ENCODE data around the gene SEC14L2. TPM values are rescaled to one million over a fixed set of nuclear protein-coding genes. Genes with fewer than 3 reads are reported as not detected.

SEC14L2 gene
- total RNA-seq, 4 donors from 2014 or later, result 3.0 to 5.1 (median 4.2) TPM

GRCh38 chr22:30351226-30351625 is 45.6 kb upstream of the SEC14L2 start:
- no peak for ATAC-seq
- intact Hi-C loops (cut with DNase I; ENCODE audit: low total_unique reads) (no loop called here), in situ Hi-C loops (cut with MboI; ENCODE audit: low sequenced_read_pairs in 4 of 4) (no loop called here)
- Histone ChIP-seq H3K4me1 (peaks cover 20 to 25% of the 10 kb centered on the region in 2 donors), H3K9me3 (no peaks in the 10 kb centered on the region), H3K36me3 (peaks cover 0 to 60% of the 10 kb centered on the region in 2 donors), H3K4me3 (no peak overlapping the region), H3K27me3 (no peaks in the 10 kb centered on the region), H3K27ac (no peak overlapping the region)
- TF ChIP-seq CTCF (IDR thresholded peaks at IDR 0.05 in 4 of 5, conservative IDR thresholded peaks at IDR 0.05 in 1 of 5) (no peak), POLR2A (IDR thresholded peaks at IDR 0.05) (no peak)
- DNase-seq, result no peak

DNA sequence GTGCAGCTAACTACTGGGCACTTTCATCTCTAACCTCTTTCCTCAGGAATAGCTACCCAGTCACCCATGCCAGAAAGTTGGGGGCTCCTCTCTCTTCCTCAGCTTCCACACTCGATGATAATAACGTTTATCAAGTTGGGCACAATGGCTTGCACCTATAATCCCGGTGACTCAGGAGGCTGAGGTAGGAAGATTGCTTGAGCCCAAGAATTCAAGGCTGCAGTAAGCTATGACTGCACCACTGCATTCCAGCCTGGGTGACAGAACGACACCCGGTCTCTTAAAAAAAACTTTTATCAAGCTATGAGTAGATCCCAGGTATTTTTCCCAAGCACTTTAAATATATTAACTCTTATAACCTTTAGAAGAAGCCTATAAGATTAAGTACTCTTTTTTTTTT is 42.2 kb upstream of the SEC14L2 start:
- Histone ChIP-seq H3K27ac (no peak overlapping the region), H3K4me1 (peaks cover 23 to 32% of the 10 kb centered on the region in 2 donors), H3K36me3 (peaks cover 0 to 31% of the 10 kb centered on the region in 2 donors), H3K27me3 (no peaks in the 10 kb centered on the region), H3K4me3 (peak overlapping the region in 1 of 4 donors; percentile 94), H3K9me3 (no peaks in the 10 kb centered on the region)
- in situ Hi-C loops (cut with MboI; ENCODE audit: low sequenced_read_pairs in 4 of 4) (no loop called here), intact Hi-C loops (cut with DNase I; ENCODE audit: low total_unique reads) (no loop called here)
- DNase-seq (no peak), ATAC-seq (no peak)
- TF ChIP-seq CTCF (IDR thresholded peaks at IDR 0.05 in 4 of 5, conservative IDR thresholded peaks at IDR 0.05 in 1 of 5) (no peak), POLR2A (IDR thresholded peaks at IDR 0.05) (no peak)

- H3K4me1 ChIP-seq, result peaks cover 23 to 32% of the 10 kb centered on the region in 2 donors
- H3K27ac ChIP-seq, result peak within 1 kb of the TSS; percentile 93 to 97 (median 94)
- in situ Hi-C loops (cut with MboI; ENCODE audit: low sequenced_read_pairs in 4 of 4), result no loop called here
- DNase-seq (peak; percentile 75 to 81), ATAC-seq (peak; percentile 98)
- peak within 1 kb of the TSS; percentile 78 to 98 (median 92) for H3K4me3 ChIP-seq
- intact Hi-C loops (cut with DNase I; ENCODE audit: low total_unique reads), result loop anchor here (1.0 kb wide), 4 partner anchors 29 to 68 kb away; partner anchors contain the start of gene RNF215
- no peaks in the 10 kb centered on the region for H3K27me3 ChIP-seq
- TF ChIP-seq POLR2A (IDR thresholded peaks at IDR 0.05) (peak; percentile 85 to 86), CTCF (IDR thresholded peaks at IDR 0.05 in 4 of 5, conservative IDR thresholded peaks at IDR 0.05 in 1 of 5) (no peak)
- peaks cover 0 to 13% of the 10 kb centered on the region in 2 donors for H3K36me3 ChIP-seq
- H3K9me3 ChIP-seq, result no peaks in the 10 kb centered on the region
Measured at GRCh38 chr22:30356449-30357235, 40.2 kb upstream of the SEC14L2 start, which contains the start of the genes CCDC157 and SF3A1. CCDC157 (plus strand) TSS chr22:30357007; CDS start chr22:30366001, 8,994 bp downstream. SF3A1 (minus strand) TSS chr22:30356894; CDS start chr22:30356792, 102 bp downstream.

- no peak for DNase-seq
- H3K9me3 ChIP-seq, result no peaks in the 10 kb centered on the region
- H3K27me3 ChIP-seq, result no peaks in the 10 kb centered on the region
- peak overlapping the region; percentile 78 to 98 (median 92) for H3K4me3 ChIP-seq
- ATAC-seq, result no peak
- peak overlapping the region in 3 of 4 donors; percentile 94 to 97 (median 95) for H3K27ac ChIP-seq
- in situ Hi-C loops (cut with MboI; ENCODE audit: low sequenced_read_pairs in 4 of 4) (no loop called here), intact Hi-C loops (cut with DNase I; ENCODE audit: low total_unique reads) (no loop called here)
- TF ChIP-seq CTCF (IDR thresholded peaks at IDR 0.05 in 4 of 5, conservative IDR thresholded peaks at IDR 0.05 in 1 of 5) (no peak), POLR2A (IDR thresholded peaks at IDR 0.05) (no peak)
- H3K36me3 ChIP-seq, result peaks cover 0 to 7% of the 10 kb centered on the region in 2 donors
- peaks cover 23 to 32% of the 10 kb centered on the region in 2 donors for H3K4me1 ChIP-seq
Measured at GRCh38 chr22:30357236-30357570, 39.6 kb upstream of the SEC14L2 start.
